Esophagus mucosa (tissue), 1 donor: Measurements from ENCODE around the gene BDNF. TPM values are rescaled to one million over a fixed set of nuclear protein-coding genes. Genes with fewer than 3 reads are reported as not detected.
A peak's percentile ranks its signal among the peaks of the same experiment; 100 is the strongest.

ENCODE experiments used
- ATAC-seq: fragments of 200-7000 bp; cut with Tn5 transposase; one replicate; pipeline ENCODE4 v1.9.1; 2020
- total RNA-seq: library from RNA; stranded (reverse); gene quantifications from one replicate; pipeline ENCODE4 v1.2.4, GENCODE V29; 2023
- donor health status: DM: yes; HTN: yes; CAD: no.

Gene BDNF
- total RNA-seq, 1 donor from 2014 or later: 0.92 TPM

- ATAC-seq: no peak
Measured at GRCh38 chr11:27705873-27706820, 5.9 kb upstream of the BDNF start.

GRCh38 chr11:27703481-27703880 is 3.2 kb upstream of the BDNF start:
- ATAC-seq: no peak

- ATAC-seq: no peak
Measured at GRCh38 chr11:27702811-27703210, 2.6 kb upstream of the BDNF start.

- ATAC-seq: no peak
Measured at GRCh38 chr11:27701355-27702105, 1.3 kb upstream of the BDNF start.

- ATAC-seq: no peak
Measured at GRCh38 chr11:27699926-27700350, 317 bp downstream of the BDNF start.

GRCh38 chr11:27699242-27699925 is 871 bp downstream of the BDNF start:
- ATAC-seq: peak; percentile 32

DNA sequence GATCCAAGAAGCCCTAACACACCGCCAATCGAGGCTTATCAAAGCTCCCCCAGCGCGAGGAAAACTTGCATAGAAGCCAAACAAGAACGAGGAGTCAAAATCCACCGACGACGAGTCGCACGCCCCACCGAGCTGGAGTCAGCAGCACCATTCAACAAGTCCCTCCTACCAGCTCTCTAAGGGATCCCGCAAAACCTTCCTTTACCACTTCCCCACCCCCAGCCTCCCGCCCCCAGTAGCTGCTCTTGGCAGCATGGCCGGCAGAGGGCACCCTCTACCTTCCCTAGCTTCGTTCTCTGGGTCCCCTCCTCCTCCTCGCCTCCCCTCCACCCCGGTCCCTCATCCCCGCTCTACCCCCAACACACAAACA is 1.4 kb downstream of the BDNF start:
- ATAC-seq: peak; percentile 81

DNA sequence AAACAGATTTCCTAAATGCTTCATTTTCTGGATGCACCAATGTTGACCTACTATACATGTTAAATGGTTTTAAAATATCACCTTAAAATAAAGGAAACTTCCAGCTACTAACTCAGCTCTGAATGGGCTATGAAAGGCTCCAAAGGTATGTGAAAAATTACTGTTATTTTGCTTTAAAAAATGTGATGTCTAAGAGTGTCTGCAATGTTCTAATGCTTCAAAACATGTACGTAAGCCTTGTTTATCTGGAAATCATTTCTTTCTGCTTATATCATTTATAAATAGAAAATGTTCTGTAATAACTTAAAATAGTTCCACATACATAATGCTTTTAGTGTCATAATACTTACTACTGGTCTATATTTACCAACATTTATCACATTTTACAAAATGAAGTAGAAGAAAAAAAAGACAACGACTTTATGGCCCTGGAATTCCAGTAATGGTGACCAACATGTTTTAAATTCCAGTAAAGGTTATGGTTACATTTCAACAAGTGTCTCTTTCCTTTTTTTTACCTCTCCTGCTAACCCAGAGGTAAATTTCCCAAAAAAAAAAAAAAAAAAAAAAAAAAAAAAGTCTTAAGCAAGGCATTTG is 2.5 kb downstream of the BDNF start:
- no peak for ATAC-seq

GRCh38 chr11:27696961-27697360 is 3.3 kb downstream of the BDNF start:
- ATAC-seq: no peak

DNA sequence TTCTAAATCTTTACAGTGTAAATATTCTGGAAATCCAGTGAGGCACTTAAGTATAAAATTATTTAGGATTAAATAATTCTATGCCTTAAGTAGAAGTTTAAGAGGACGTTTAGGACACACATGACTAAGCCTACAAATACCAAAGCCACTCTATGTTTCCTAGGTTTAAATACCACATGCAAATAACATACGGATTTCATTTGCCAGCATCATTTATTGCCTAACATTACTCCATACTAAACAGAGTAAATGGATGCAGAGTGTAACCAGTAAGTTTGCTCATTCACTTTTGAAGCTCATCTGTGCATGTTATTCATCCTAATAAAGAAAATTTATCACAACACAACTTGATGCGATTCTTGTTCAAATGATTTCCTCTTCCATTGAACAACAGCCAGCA is 4.1 kb downstream of the BDNF start:
- no peak for ATAC-seq

DNA sequence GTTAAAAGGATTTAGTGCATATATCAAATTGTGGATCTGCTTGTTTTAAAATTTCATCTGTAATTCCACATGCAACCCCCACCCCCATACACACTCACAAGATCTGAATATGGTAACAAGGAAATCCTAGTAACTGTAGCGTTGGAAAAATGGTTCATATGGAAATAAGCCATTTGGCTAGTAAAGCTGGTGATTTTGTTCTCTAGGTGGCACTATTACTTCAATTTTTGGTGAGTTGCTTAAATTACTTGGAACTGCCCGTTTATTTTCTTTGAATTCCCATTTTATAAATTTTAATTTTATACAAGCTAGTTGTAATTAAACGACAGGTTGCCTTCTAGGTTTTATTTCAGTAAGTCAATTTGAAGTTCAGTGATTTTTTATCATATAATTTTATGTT is 5.3 kb downstream of the BDNF start:
- no peak for ATAC-seq

DNA sequence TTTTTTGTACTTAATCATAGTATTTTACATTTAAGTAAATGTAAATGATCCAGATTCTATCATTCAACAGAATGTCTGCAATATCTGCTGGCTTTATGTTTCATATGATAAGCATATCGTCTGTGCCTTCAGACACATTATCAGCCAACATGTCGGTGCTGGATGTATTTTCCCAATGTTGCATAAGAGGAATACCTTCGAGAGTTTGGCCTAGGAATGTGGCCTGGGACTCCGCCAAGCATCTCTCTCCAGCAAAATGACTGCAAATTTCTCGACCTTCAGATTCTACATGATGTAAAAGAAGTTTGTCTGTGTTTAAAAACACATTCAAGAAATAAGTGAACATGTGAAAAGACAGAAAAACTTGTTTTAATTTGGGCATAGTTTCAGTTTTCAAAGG is 6.9 kb downstream of the BDNF start:
- ATAC-seq: no peak

- no peak for ATAC-seq
Measured at GRCh38 chr11:27692781-27693180, 7.5 kb downstream of the BDNF start.

- no peak for ATAC-seq
Measured at GRCh38 chr11:27688076-27688475, 12.2 kb downstream of the BDNF start.

GRCh38 chr11:27681664-27682063 is 18.6 kb downstream of the BDNF start:
- no peak for ATAC-seq

DNA sequence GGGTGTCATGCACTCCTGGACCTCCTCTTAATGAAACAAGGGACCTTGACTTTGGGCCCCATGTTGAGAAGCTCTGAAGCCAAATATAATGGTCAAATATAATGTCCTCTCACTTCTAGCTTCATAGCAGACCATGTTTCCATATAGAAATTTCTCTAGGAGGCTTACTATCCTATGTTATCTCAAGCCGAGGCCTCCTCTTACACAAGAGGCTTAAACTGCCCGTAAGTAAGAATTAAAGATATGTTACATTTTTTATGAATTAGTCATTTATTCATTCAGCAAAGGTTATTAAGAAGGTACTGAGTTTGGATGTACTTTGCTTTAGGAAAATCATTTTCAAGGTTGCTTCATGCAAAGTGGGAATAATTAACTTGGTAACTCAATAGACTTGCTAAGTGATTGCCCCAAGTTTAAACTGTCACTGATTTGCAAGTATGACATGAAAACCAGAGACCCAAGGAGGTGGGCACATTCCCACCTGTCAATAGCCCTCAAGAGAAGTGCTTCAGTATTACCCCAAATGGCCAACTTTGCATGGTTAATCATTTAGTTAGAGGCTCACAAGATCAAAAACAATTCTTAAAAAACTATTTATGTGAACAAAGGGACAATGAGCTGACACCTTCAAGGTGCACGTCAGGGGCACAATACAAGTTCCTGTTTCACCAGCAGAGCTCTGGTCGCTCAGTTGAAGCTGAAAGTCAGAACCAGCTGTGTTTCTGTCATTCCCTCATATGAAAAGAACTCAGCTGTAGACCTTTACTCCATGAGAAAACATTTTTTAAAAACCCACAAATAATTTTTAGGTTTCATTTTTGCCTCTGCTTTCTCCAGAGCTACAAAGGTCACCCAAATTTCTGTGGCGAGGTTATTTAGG is 20.9 kb downstream of the BDNF start:
- no peak for ATAC-seq

DNA sequence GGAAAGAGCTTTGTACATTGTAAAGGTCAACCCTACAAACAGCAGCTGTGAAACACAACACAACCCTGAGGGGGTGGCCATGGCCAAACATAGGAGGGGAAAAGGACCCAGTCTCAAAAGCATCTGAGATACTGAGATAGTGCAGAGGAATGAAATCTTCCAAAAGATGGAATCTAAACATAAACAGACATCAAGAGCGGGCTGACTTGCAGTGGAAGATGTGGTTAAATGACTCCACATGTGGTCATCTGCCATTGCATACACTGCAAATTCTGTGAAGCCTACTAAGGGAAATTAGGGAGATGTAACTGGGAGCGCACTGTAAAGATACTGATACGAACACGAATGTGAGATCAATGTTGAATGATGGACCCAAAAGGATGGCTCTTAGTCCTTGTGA is 22.0 kb downstream of the BDNF start:
- no peak for ATAC-seq

DNA sequence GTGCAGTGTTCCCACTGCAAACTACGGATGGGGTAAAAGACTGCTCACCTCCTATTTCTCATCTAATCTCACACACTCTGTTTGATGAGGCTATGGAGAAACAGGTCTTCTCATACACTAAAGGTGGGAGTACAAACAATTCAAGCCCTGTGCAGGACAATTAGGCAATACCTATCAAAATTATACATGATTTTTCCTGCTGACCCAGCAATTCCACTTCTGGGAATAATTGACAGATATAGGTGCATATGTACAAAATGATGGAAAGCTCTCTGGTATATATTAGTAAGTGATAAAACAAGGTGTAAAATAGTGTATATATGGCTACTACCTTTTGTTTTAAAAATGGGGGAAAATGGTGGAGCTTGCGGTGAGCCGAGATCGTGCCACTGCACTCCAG is 23.1 kb downstream of the BDNF start:
- no peak for ATAC-seq

DNA sequence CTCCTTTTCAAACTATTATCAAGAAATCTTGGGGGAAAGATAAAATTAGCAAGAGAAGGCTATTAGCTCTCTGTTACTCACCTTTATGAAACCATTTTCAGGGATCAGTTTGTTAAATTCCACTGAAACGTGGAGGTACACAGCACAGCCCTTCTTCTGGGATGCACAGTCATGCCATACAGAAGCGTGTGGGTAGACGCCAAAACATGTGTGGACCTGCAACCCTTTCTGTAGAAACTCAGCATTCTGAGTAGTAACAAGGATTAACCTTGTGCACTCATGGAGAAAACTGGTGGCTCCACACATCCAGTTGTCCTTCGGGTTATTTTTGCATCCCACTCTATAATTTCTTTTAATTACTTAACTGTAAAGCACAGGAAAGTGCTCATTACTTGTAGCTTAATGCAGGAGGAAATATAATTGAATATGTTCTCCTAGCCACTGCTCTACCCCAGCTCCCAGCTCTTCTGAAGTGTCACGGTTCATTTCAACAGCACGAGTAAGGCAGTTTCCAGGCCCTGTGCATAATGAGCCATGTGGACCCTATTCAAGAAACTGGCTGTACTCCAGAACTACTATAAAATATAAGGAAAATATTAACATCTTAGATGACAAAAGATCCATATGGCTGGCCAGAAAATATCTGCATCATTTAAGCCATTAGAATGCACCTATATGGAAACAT is 26.1 kb downstream of the BDNF start:
- ATAC-seq: peak; percentile 91

DNA sequence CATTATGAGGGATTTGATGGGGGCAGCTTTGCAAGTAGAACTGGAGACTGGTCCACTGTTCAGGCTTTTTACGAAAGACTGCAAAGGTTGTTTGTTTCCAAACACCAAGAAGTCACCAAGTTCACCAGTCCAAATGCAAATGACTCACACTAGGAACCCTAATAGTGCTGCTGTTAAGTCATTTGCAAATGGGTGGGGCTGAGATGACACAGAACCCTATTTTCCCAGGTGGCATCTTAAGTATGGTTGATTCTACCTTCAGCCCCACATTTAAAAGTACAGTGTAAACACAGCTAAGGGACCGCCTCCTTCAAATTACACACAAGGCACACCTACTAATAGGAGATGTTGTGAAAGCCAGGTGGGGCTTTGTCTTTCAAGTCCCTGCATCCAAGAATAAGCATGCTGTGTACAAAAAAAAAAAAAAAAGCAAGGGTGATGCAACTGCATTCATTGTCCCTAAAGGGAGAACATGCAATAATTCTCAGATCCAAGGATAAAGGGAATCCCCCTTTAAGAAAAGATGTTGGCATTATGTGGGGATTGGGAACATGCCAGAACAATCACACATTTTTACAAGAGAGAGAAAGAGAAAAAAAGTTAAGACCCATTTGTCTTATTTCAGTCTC is 27.3 kb downstream of the BDNF start:
- ATAC-seq: peak; percentile 99
